ENCODE results near the gene PIK3CB. TPM values are rescaled to one million over a fixed set of nuclear protein-coding genes. Genes with fewer than 3 reads are reported as not detected.

Gene PIK3CB
- total RNA-seq, 1 experiment from 2014 or later: 73.9 TPM

- BruUV-seq (replicated peaks): no TSS peak
- intact Hi-C loops (cut with micrococcal nuclease; ENCODE audit: unreplicated experiment) (no loop called here), in situ Hi-C loops (cut with HindIII; ENCODE audit: low pct_unique_long_range_greater_than_20kb, low sequenced_read_pairs) (no loop called here)
- no peaks in the 10 kb centered on the region for H3K9me3 ChIP-seq (ENCODE audit: control insufficient read depth, insufficient read depth, low read depth, low read length)
- DNase-seq (ENCODE audit: low read depth, low spot score): no peak
- H3K36me3 ChIP-seq (ENCODE audit: control insufficient read depth, insufficient read depth, low read length): no peaks in the 10 kb centered on the region
- TF ChIP-seq TCF7L2 (IDR thresholded peaks at IDR 0.05; ENCODE audit: low read depth, low read length): no peak
- POLR2A ChIA-PET: no interaction called here
- CTCF ChIA-PET: no interaction called here
- H3K4me3 ChIP-seq (ENCODE audit: low read depth in 2 of 2, low read length in 2 of 2): no peak overlapping the region
- H3K27ac ChIP-seq (ENCODE audit: low read length): no peak overlapping the region
- H3K27me3 ChIP-seq (ENCODE audit: control insufficient read depth, insufficient read depth, low read length): no peaks in the 10 kb centered on the region
- ATAC-seq: no peak
- peaks cover 3% of the 10 kb centered on the region; the same call in 1 of the 2 replicates for H3K4me1 ChIP-seq (ENCODE audit: control insufficient read depth, insufficient read depth, low read length)
These were observed 205.2 kb downstream of the PIK3CB start for GRCh38 chr3:138629526-138629925.

- CTCF ChIA-PET: no interaction called here
These were observed 208.9 kb downstream of the PIK3CB start for GRCh38 chr3:138625707-138626365.

More at GRCh38 chr3:138625707-138626365, 208.9 kb downstream of the PIK3CB start:
- in situ Hi-C loops (cut with HindIII; ENCODE audit: low pct_unique_long_range_greater_than_20kb, low sequenced_read_pairs) (no loop called here), intact Hi-C loops (cut with micrococcal nuclease; ENCODE audit: unreplicated experiment) (no loop called here)
- TF ChIP-seq CTCF (IDR thresholded peaks at IDR 0.05) (no peak), REST (IDR thresholded peaks at IDR 0.05; ENCODE audit: insufficient read depth in 1 of 2, low read depth in 2 of 2, low read length in 1 of 2) (no peak), POLR2AphosphoS5 (IDR thresholded peaks at IDR 0.05; ENCODE audit: low read depth, low read length) (no peak), SIN3A (IDR thresholded peaks at IDR 0.05; ENCODE audit: borderline replicate concordance, insufficient read depth, low read depth, low read length) (no peak), TCF7L2 (IDR thresholded peaks at IDR 0.05; ENCODE audit: low read depth, low read length) (no peak)
- Histone ChIP-seq H3K27ac (ENCODE audit: low read length) (no peak overlapping the region), H3K4me1 (ENCODE audit: control insufficient read depth, insufficient read depth, low read length) (peaks cover 3% of the 10 kb centered on the region; the same call in 1 of the 2 replicates), H3K36me3 (ENCODE audit: control insufficient read depth, insufficient read depth, low read length) (no peaks in the 10 kb centered on the region), H3K9me3 (ENCODE audit: control insufficient read depth, insufficient read depth, low read depth, low read length) (no peaks in the 10 kb centered on the region), H3K4me3 (ENCODE audit: low read depth in 2 of 2, low read length in 2 of 2) (no peak overlapping the region), H3K27me3 (ENCODE audit: control insufficient read depth, insufficient read depth, low read length) (no peaks in the 10 kb centered on the region)
- DNase-seq (ENCODE audit: low read depth, low spot score) (no peak), ATAC-seq (0 out of 2 replicates have a peak, but pooled peaks have one; percentile 52)
- no TSS peak for BruUV-seq (replicated peaks)
- POLR2A ChIA-PET: interaction anchor here (0.5 to 0.6 kb wide), 2 partner anchors 18 to 94 kb away, joined by 5 to 9 read pairs; no protein-coding TSS in a partner anchor
